OCI-LY7 (cell line): ENCODE data around the gene TCEANC.

Experiments used
- CTCF ChIP-seq: fragments of 200-600 bp; sonication (generic); conservative IDR thresholded peaks from 2 replicates; pipeline ENCODE4 v1.5.1; 2014; ENCODE audit warnings: mild to moderate bottlenecking, antibody characterized with exemption, low read length, moderate library complexity, mixed read lengths
- EZH2phosphoT487 ChIP-seq: fragments of 200-600 bp; sonication (generic); IDR thresholded peaks from 2 replicates; pipeline ENCODE4 v1.6.1; 2018; ENCODE audit warnings: low read depth, borderline replicate concordance, mild to moderate bottlenecking, mixed run types, antibody characterized with exemption, low read length, moderate library complexity, mixed read lengths

- TF ChIP-seq CTCF (no peak), EZH2phosphoT487 (no peak)
Measured at GRCh38 chrX:13691841-13692371, 39.0 kb downstream of the TCEANC start.
